DND-41 (cell line): Measurements from ENCODE around the gene NOL4L.

Experiments used
- CTCF ChIP-seq: IDR thresholded peaks from 2 replicates; pipeline ENCODE4 v1.5.1; 2012; ENCODE audit warnings: borderline replicate concordance, low read length, moderate library complexity, mild to moderate bottlenecking; ENCODE audit not compliant: poor library complexity, severe bottlenecking; ENCODE audit errors: extremely low read depth
- EZH2 ChIP-seq: IDR thresholded peaks from 3 replicates; pipeline ENCODE4 v1.6.1; 2012; ENCODE audit warnings: borderline replicate concordance, low read depth, mild to moderate bottlenecking, moderate library complexity, low read length, inconsistent platforms; ENCODE audit not compliant: severe bottlenecking

DNA sequence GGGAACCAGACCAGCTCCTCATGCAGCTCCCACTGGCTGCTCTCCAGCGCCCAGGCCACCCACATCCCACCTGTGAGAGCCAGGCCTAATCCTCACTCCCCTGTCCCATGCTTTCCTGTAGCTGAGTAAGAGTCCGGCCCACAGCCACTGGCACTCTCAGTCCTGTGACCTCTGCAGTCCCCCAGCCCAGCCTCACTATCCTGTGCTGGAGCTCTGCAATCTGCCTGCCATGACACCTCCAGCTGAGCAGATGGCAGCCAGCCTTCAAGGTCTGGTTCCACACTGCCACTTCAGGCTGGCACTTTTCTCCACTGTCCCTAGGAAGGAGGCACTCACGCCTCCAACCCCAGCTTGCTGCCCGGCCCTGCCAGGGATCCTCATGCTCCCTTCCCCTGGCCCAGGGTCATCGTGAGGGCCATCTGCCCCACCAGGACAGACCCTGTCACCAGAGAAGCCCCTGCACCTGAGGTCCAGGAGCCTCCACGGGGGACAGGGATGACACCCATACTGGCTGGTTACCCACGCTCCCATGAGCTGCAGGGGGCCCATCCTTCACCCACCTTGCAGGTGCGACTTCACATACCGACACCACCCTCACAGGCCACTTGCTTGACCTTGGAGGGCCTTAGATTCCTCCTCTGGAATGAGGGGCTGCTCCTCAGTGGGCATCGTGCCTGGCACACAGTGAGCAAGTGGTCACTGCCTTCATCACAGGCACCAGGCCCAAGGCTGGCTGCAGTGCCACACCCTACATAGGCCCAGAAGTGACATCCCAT lies 126.9 kb downstream of the NOL4L start:
- no peak for TF ChIP-seq CTCF
- TF ChIP-seq EZH2: no peak
